ENCODE measurements around the gene MTG1.
"Not testable (repeated sequence)": the region's sequence is repeated elsewhere in the genome, so short reads cannot be mapped to it uniquely, and the experiment has no call there.

MTG1 gene

DNA sequence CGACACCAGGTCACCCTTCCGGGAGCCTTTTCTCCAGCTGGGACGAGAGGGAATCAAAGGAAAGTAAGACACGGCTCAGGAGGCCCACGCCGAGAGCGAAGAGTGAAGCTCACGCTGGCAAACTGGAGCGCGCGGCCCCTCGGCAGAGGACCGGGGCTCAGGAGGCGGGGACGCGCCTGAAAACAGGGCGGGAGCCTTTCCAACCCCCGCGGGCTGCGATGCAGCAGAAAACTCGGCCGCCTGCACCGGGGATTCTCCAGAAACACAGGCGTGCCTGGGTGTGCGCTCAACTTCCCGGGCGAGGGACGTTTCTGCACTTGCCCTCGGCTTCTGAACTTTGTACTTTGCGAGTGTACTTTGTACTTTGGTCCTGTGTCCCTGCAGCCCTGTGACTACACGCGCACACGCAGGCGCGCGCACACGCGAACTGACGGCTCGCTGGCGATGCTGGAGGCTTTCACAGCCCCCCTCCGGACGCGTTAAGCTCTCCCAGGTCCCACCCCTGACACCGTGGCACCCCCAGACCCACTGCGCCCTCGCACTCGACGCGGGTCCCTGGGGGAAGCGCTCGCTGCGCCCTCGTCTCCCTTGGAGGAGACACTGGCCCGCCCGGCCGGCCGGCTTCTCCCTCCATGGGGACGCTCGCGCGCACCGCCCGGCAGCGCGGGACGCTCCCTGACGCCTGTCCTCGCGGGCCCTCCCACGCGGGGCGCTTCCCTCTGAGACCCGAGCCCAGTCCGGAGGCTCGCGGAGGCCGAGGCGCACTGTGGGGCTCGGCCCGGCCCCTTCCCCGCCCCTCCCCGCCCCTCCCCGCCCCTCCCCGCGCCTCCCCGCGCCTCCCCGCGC is 15.5 kb upstream of the MTG1 start:
- DNase-seq (ENCODE audit: low read depth) = peak; percentile 56

- DNase-seq (ENCODE audit: low read depth) = peak; percentile 65
Observed at GRCh38 chr10:133379152-133379800, 14.7 kb upstream of the MTG1 start, which contains the start of gene PAOX. Gene PAOX, plus strand, starts transcription at chr10:133379262. Its CDS starts 55 bp downstream, at chr10:133379317.

- no peak for DNase-seq (ENCODE audit: low read depth)
Observed at GRCh38 chr10:133379801-133380666, 13.9 kb upstream of the MTG1 start.

DNA sequence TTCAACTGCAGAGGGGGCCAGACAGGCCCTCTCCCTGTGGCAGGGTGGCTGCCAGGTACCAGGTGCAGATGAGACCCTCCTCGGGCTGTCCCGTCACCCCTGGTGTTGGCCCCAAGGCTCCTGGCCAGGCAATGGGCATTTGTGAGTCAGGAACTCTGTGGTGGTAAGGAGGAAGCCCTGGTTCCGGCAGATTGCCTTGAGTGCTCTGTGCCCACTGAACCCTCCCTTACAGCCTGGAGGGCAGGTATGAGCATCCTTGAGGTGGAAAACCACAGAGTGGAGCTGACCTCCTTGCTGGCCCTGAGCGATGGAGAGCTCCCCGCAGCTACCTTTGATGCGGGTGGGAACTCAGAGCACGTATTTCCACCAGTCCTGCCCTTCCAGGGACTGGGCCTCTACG is 12.9 kb upstream of the MTG1 start:
- no peak for DNase-seq (ENCODE audit: low read depth)

DNA sequence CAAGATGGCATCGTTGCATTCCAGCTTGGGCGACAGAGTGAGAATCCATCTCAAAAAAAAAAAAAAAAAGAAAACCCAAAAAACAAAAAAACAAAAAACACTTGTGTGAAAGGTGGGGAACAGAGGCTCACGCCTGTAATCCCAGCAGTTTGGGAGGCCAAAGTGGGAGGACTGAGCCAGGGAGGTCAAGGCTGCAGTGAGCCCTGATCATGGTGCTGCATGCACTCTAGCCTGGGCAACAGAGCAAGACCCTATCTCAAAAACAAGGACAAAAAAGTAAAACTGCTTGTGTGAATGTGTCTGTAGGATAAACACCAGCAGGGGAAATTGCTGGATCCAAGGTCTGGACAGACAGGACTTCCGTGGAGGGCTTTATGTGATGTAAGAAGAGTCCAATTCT is 10.4 kb upstream of the MTG1 start:
- DNase-seq (ENCODE audit: low read depth) = no peak

DNA sequence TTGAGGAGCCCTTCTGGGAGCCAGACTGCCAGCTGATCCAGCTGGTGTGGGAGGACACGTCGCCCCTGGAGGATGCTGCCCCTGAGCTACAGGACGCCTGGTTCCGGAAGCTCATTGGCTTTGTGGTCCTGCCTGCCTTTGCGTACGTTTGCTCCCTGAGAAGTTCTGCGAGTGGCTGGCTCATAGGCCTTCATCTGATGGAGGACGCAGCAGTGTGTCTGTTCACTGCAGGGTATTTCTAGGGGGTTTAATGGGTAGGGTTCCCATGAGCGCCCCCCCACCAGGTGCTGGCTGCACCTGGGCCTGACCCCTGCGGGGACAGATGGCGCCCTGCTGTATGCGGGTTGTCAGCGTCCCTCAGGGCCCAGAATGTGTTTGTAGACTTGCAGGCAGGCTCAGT is 9.9 kb upstream of the MTG1 start:
- no peak for DNase-seq (ENCODE audit: low read depth)

DNA sequence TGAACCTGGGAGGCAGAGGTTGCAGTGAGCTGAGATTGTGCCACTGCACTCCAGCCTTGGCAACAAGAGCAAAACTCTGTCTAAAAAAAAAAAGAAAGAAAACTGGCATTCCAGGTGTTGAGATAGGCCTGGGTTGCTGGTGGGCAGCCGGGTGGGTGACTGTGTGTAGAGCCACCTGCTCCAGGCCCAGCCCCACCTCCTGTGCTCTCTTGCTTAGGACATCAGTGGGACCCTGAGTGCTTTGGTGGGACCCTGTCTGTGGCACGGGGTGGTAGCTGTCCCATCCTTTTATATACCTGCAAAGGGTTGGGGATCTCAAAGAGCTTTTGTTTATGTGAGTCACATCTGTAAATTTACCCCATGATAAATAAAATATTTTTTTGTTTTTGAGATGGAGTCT is 8.7 kb upstream of the MTG1 start:
- no peak for DNase-seq (ENCODE audit: low read depth)

DNA sequence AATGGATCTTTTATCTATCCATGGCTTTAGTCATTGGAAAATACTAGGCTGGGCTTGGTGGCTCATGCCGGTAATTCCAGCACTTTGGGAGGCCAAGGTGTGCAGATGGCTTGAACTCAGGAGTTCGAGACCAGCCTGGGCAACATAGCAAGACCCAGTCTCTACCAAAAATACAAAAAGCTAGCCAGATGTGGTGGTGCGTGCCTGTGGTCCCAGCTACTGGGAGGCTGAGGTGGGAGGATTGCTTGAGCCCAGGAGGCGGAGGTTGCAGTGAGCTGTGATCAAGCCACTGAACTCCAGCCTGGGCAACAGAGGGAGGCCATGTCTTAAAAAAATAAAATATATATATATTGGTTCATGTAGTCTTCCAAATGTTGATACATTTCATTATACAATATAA is 7.0 kb upstream of the MTG1 start:
- DNase-seq (ENCODE audit: low read depth) = not testable (repeated sequence)

GRCh38 chr10:133388236-133388972 is 5.6 kb upstream of the MTG1 start:
- no peak for DNase-seq (ENCODE audit: low read depth)

- DNase-seq (ENCODE audit: low read depth) = no peak
Observed at GRCh38 chr10:133388973-133389818, 4.8 kb upstream of the MTG1 start.

DNA sequence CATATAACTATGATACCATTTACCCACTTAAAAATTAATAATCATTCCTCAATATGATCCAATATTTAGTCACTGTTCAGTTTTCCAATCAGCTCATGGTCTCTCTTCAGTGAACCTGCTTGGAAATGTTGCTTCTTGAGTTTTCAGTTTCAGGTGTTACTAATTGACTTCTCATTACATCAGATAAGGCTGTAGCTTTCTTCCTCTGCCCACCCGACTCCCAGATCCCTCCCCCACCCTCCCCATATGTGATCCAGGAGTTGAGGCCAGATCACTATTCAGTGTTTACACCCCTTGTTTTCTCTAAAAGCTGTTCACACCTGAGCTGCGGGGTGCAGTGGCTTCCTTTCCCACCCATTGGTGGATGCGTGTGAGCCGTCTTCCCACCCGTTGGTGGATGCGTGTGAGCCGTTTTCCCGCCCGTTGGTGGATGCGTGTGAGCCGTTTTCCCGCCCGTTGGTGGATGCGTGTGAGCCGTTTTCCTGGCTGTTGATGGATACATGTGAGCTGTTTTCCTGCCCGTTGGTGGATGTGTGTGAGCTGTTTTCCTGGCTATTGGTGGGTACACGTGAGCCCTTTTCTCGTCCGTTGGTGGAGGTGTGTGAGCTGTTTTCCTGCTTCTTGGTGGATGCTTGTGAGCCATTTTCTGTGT is 3.2 kb upstream of the MTG1 start:
- no peak for DNase-seq (ENCODE audit: low read depth)

DNA sequence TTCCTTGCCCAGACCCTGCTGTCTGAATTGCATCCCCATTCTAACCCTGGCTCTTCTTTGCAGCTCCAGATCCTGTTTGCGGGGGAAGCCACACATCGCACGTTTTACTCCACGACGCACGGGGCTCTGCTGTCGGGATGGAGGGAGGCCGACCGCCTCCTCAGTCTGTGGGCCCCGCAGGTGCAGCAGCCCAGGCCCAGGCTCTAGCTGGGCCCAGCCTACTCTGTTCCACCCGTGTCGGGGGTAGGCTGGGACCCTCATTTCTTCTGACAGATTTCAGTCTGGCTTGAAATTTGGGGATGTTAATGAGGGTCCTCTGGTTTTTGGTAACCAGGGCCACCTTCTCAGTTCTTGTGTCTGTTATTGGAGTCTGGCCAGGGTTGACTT is 2.7 kb upstream of the MTG1 start:
- no peak for DNase-seq (ENCODE audit: low read depth)

DNA sequence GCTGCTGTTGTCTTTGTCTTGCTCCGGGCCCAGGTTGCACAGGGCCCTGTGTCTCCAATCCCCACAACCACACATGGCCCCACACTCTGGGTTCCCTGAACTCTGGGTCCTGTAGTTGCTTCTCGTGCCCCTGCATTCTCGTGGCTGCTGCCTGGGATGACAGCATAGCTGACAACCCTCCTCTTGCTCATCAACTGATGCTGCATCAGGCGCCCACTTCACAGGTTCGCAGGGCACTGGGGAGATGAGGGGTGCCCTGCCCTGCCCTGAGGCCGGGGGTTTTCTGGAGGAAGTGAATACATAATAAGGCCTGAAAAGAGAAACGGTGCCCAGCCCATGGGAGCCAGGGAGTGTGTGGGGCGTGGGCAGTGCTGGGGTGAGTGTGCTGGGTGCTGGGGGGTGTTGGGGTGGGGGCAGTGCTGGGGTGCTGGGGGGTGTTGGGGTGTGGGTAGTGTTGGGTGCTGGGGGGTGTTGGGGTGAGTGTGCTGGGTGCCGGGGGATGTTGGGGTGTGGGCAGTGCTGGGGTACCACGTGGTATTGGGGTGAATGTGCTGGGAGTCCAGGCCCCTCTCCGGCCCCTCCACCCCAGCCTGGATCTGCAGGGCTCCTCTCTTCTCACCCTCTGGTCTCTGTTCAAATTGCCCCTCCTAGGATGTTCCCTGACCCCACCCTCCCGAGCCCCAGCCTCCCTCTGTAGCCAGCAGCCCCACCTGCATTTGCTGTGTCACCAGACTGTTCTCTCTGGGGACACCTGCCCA is 2.0 kb upstream of the MTG1 start:
- peak; percentile 41 for DNase-seq (ENCODE audit: low read depth)

GRCh38 chr10:133393401-133394063 is 425 bp upstream of the MTG1 start:
- no peak for DNase-seq (ENCODE audit: low read depth)

GRCh38 chr10:133394801-133395221 is 854 bp downstream of the MTG1 start:
- DNase-seq (ENCODE audit: low read depth) = no peak

DNA sequence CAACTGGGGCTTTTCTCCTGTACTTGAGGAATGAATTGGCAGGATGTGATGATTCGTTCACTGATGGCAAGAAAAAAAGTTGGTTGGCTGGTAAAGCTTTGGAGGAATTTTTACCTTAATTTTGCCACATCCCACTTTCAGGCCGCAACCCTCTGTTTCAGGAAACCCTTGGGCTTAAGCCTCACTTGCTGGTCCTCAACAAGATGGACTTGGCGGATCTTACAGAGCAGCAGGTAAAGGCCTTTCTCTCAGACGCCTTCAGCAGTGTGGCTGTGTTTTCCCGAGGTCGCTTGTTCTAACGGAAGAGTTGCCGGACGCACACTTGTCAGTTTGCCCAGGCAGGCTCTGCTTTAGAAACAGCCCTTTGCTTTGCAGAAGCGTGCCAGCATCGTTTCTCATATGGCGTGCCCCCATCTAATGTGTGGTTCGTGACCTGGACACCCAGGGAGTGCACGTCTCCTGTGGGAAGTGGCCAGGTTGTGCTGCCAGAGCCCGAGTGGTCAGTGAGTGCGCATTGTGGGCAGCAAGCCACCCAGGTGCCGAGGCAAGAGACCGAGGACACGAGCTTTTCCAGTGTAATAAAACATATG is 2.2 kb downstream of the MTG1 start:
- no peak for DNase-seq (ENCODE audit: low read depth)

- no peak for DNase-seq (ENCODE audit: low read depth)
Observed at GRCh38 chr10:133397938-133398337, 4.0 kb downstream of the MTG1 start.

DNA sequence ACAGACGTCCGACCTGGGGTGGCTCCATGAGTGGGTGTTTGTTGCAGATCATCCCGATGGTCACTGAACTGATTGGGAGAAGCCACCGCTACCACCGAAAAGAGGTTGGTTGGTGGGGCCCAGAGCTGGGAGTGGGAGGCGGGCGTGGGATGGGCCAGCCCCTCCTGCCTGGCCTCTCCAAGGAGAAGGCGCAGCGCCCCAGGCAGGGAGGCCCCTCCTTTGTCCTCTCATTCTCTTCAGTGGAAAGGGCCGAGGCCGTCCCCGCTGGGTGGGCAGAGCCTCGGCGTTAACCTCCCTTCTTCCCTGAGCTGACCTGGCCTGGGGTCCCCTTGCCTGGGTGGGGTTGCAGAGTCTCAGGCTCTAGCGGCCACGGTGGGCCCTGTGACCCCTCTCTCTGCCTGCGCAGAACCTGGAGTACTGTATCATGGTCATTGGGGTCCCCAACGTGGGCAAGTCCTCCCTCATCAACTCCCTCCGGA is 5.2 kb downstream of the MTG1 start:
- no peak for DNase-seq (ENCODE audit: low read depth)
